ENCODE results near the gene KCNH3.

KCNH3 gene

DNA sequence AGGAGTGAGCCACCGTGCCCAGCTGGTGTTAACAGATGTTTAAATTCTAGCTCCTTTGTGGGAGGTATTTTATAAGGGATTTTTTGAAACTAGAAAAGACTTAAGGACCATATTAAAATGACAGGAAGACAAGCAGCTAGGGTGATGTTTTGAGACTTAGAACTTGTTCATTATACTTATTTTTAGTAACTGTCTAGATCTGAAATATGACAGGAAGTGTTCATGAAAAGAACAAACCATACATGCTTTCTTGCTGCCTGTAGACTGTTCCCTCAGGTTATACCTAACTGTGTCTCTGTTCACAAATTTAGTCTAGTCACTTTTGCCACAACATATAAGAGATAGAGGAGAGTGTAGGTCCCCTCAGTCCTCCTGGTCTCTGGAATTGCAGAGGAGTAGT is 36.9 kb upstream of the KCNH3 start:
- Histone ChIP-seq H3K4me3 (replicated peaks; ENCODE audit: insufficient read depth, low read length) (no peak overlapping the region), H3K27ac (replicated peaks) (no peak overlapping the region), H3K27me3 (ENCODE audit: insufficient read depth, poor library complexity, severe bottlenecking) (no peaks in the 10 kb centered on the region)
- TF ChIP-seq GABPA (IDR thresholded peaks at IDR 0.05; ENCODE audit: low read depth) = no peak
- no peak for TF ChIP-seq SPI1 (IDR thresholded peaks at IDR 0.05; ENCODE audit: borderline replicate concordance, low read depth)
- TF ChIP-seq CTCF (IDR thresholded peaks at IDR 0.05; ENCODE audit: insufficient read depth, low read length) = no peak
- no peak for TF ChIP-seq POLR2AphosphoS5 (IDR thresholded peaks at IDR 0.05; ENCODE audit: low read depth)
- TF ChIP-seq, protein P1, sequence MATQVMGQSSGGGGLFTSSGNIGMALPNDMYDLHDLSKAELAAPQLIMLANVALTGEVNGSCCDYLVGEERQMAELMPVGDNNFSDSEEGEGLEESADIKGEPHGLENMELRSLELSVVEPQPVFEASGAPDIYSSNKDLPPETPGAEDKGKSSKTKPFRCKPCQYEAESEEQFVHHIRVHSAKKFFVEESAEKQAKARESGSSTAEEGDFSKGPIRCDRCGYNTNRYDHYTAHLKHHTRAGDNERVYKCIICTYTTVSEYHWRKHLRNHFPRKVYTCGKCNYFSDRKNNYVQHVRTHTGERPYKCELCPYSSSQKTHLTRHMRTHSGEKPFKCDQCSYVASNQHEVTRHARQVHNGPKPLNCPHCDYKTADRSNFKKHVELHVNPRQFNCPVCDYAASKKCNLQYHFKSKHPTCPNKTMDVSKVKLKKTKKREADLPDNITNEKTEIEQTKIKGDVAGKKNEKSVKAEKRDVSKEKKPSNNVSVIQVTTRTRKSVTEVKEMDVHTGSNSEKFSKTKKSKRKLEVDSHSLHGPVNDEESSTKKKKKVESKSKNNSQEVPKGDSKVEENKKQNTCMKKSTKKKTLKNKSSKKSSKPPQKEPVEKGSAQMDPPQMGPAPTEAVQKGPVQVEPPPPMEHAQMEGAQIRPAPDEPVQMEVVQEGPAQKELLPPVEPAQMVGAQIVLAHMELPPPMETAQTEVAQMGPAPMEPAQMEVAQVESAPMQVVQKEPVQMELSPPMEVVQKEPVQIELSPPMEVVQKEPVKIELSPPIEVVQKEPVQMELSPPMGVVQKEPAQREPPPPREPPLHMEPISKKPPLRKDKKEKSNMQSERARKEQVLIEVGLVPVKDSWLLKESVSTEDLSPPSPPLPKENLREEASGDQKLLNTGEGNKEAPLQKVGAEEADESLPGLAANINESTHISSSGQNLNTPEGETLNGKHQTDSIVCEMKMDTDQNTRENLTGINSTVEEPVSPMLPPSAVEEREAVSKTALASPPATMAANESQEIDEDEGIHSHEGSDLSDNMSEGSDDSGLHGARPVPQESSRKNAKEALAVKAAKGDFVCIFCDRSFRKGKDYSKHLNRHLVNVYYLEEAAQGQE (IDR thresholded peaks at IDR 0.05; ENCODE audit: insufficient replicate concordance, low read depth) = no peak
- no peak for DNase-seq (ENCODE audit: low read depth in 1 of 2, low spot score in 1 of 2)

DNA sequence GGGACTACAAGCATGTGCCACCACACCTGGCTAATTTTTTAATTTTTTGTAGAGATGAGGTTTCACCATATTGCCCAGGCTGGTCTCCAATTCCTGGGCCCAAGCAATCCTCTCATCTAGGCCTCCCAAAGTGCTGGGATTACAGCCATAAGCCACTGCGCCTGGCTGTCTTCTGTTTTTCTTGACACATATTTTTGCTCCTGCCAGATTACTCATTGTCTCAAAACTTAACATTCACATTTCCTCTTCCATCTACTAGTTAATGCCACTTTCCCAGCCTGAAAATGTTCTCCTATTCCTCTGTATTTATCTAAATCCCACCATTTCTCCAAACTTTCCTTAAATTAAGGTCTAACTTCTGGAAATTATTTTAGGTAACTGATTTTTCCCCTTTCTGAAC is 36.2 kb upstream of the KCNH3 start:
- no peak for TF ChIP-seq SPI1 (IDR thresholded peaks at IDR 0.05; ENCODE audit: borderline replicate concordance, low read depth)
- TF ChIP-seq, protein P1 (IDR thresholded peaks at IDR 0.05; ENCODE audit: insufficient replicate concordance, low read depth) = no peak
- no peak for DNase-seq (ENCODE audit: low read depth in 1 of 2, low spot score in 1 of 2)
- Histone ChIP-seq H3K27ac (replicated peaks) (no peak overlapping the region), H3K4me3 (replicated peaks; ENCODE audit: insufficient read depth, low read length) (no peak overlapping the region), H3K27me3 (ENCODE audit: insufficient read depth, poor library complexity, severe bottlenecking) (no peaks in the 10 kb centered on the region)

GRCh38 chr12:49503674-49504180 is 35.1 kb upstream of the KCNH3 start:
- no peak for DNase-seq (ENCODE audit: low read depth in 1 of 2, low spot score in 1 of 2)

More at GRCh38 chr12:49503674-49504180, 35.1 kb upstream of the KCNH3 start:
- Histone ChIP-seq H3K4me3 (replicated peaks; ENCODE audit: insufficient read depth, low read length) (no peak overlapping the region), H3K27ac (replicated peaks) (no peak overlapping the region), H3K27me3 (ENCODE audit: insufficient read depth, poor library complexity, severe bottlenecking) (no peaks in the 10 kb centered on the region)
- TF ChIP-seq SPI1 (IDR thresholded peaks at IDR 0.05; ENCODE audit: borderline replicate concordance, low read depth) (no peak), POLR2AphosphoS5 (IDR thresholded peaks at IDR 0.05; ENCODE audit: low read depth) (no peak), CTCF (IDR thresholded peaks at IDR 0.05; ENCODE audit: insufficient read depth, low read length) (no peak), GABPA (IDR thresholded peaks at IDR 0.05; ENCODE audit: low read depth) (no peak)
- TF ChIP-seq, protein P1 (IDR thresholded peaks at IDR 0.05; ENCODE audit: insufficient replicate concordance, low read depth) = no peak
